ENCODE data around the gene CCSER1.

GRCh38 chr4:91035276-91035675, 908.1 kb downstream of the CCSER1 start:
- TF ChIP-seq CTCF (conservative IDR thresholded peaks at IDR 0.05; ENCODE audit: low read length) (no peak), EZH2phosphoT487 (IDR thresholded peaks at IDR 0.05; ENCODE audit: borderline replicate concordance) (no peak)

Measured in Loucy (cell line).